Sigmoid colon (tissue), 7 donors: Measurements from ENCODE around the gene MYH7. TPM values are rescaled to one million over a fixed set of nuclear protein-coding genes. Genes with fewer than 3 reads are reported as not detected.

ENCODE experiments used
- DNase-seq: peaks from one replicate; pipeline ENCODE4 v3.0.0-alpha.2; 2019
- H3K27ac ChIP-seq, 4 donors: fragments of 200-600 bp; sonication (generic); one replicate each; pipeline ENCODE4 v1.5.1; 2016 to 2019; ENCODE audit warnings: mild to moderate bottlenecking in 1 of 4
- H3K27me3 ChIP-seq, 3 donors: fragments of 200-600 bp; sonication (generic); one replicate each; pipeline ENCODE4 v1.5.1; 2019; ENCODE audit warnings: mild to moderate bottlenecking in 1 of 3
- H3K36me3 ChIP-seq, 4 donors: fragments of 200-600 bp; sonication (generic); one replicate each; pipeline ENCODE4 v1.5.1; 2016 to 2019
- H3K4me1 ChIP-seq, 4 donors: fragments of 200-600 bp; sonication (generic); one replicate each; pipeline ENCODE4 v1.5.1; 2017 to 2019
- H3K4me3 ChIP-seq, 4 donors: fragments of 200-600 bp; sonication (generic); one replicate each; pipeline ENCODE4 v1.5.1; 2017 to 2019; ENCODE audit warnings: mild to moderate bottlenecking in 2 of 4, moderate library complexity in 1 of 4
- H3K9me3 ChIP-seq, 4 donors: fragments of 200-600 bp in 3 of 4; sonication (generic) in 3 of 4; one replicate each; pipeline versions ENCODE4 v1.5.1 to v1.6.1; 2013 to 2019
- EP300 ChIP-seq, 4 donors: sonication (generic); formaldehyde crosslinking; IDR thresholded peaks; one replicate each; pipeline ENCODE4 v1.6.1; 2017; ENCODE audit warnings: antibody characterized with exemption in 4 of 4
- POLR2A ChIP-seq, 2 donors: fragments of 450-650 bp; IDR thresholded peaks; one replicate each; pipeline ENCODE4 v1.6.1; 2016; ENCODE audit warnings: antibody characterized with exemption in 2 of 2, mild to moderate bottlenecking in 2 of 2, moderate library complexity in 2 of 2
- POLR2AphosphoS5 ChIP-seq, 4 donors: sonication (generic); formaldehyde crosslinking; IDR thresholded peaks; one replicate each; pipeline ENCODE4 v1.6.1; 2017; ENCODE audit warnings: antibody characterized with exemption in 4 of 4
- WGBS, 2 donors: extraction: QIAGEN DNeasy Blood & Tissue Kit; methylation state at CpG; one replicate each; pipeline ENCODE4 v1.1.7; 2013; 5-methylcytosine and 5-hydroxymethylcytosine counted together
- intact Hi-C: fragments of 100-400 bp; cut with DNase I; formaldehyde crosslinking; loops from one replicate; pipeline ENCODE4 v1.15.1; 2023
- polyA plus RNA-seq, 3 donors: library from polyadenylated mRNA; stranded (reverse); fragments of 200-250 nt; gene quantifications; one replicate each; pipeline ENCODE4 v1.2.3, GENCODE V29; 2013
- total RNA-seq, 4 donors: library from RNA; depleted of rRNA; stranded (reverse); fragments of >200 nt; gene quantifications; one replicate each; pipeline ENCODE4 v1.1.0, GENCODE V29; 2016
- TF ChIP-seq, protein P1 (sequence below), 4 experiments: fragments of 450-650 bp in 3 of 4; fragments of 200-600 bp in 1 of 4; IDR thresholded peaks; one replicate each; pipeline ENCODE4 v1.5.1; 2016 to 2019; ENCODE audit warnings: antibody characterized with exemption in 4 of 4, mild to moderate bottlenecking in 3 of 4, moderate library complexity in 2 of 4
- donor health status: healthy with polysubstance abuse.
- donor health status: Bipolar disorder and iron deficiency.
- donor health status: healthy.

MYH7 gene
- total RNA-seq, result under 1 TPM in 2 of 4 donors, not detected in 2; under 0.01 to 0.14 TPM
- 10 to 100 TPM in 1 of 3 donors, 1 to 10 TPM in 1, under 1 TPM in 1; 0.28 to 11.6 (median 3.6) TPM for polyA plus RNA-seq

DNA sequence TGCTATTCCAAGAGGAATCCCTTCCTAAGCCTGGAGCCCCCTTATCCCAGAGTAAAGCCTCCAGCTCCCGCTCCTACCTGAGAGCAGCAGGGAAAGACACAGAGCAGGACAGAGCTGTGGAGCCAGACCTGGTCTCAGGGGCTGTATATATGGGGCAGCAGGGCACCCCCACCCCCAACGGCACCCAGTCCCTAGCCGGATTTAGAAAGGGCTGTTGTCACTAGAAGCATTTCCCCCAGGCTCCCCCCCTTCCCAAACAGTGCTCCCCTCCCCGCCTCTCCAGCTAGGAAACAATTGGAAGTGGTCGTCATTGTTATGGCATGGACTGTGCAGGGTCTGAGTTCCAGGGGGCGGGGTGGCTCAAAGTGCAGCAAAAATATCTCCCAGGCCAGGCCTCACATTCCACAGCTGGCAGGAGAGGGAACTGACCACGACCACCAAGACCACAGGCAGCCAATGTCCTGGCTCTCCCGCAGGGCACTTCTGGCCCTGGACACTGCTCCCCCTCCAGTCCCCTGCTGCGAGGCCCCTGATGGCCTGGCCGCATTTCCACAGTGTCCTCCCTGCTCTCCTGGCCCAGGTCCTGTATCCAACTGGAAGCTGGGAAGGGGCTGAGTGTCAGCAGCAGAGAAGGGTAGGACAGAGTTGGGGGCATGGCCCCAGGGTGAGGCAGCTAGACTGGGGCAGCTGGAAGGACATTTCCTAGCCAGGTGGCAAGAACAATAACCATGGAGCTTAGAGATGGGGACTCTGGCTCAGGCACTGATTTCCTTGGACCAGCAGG lies at the start of gene MYH7:
Gene MYH7, minus strand, starts transcription at position 118 of the 784 bp plus-strand sequence. CDS start 1,928 bp downstream, outside the sequence.
- 70 to 71% methylated on average over 10 of the region's 10 CpGs for WGBS, 2 donors
- no peak for TF ChIP-seq POLR2AphosphoS5 (IDR thresholded peaks at IDR 0.05)
- TF ChIP-seq POLR2A (IDR thresholded peaks at IDR 0.05), result no peak
- TF ChIP-seq EP300 (IDR thresholded peaks at IDR 0.05), result no peak
- TF ChIP-seq, protein P1, sequence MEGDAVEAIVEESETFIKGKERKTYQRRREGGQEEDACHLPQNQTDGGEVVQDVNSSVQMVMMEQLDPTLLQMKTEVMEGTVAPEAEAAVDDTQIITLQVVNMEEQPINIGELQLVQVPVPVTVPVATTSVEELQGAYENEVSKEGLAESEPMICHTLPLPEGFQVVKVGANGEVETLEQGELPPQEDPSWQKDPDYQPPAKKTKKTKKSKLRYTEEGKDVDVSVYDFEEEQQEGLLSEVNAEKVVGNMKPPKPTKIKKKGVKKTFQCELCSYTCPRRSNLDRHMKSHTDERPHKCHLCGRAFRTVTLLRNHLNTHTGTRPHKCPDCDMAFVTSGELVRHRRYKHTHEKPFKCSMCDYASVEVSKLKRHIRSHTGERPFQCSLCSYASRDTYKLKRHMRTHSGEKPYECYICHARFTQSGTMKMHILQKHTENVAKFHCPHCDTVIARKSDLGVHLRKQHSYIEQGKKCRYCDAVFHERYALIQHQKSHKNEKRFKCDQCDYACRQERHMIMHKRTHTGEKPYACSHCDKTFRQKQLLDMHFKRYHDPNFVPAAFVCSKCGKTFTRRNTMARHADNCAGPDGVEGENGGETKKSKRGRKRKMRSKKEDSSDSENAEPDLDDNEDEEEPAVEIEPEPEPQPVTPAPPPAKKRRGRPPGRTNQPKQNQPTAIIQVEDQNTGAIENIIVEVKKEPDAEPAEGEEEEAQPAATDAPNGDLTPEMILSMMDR (IDR thresholded peaks at IDR 0.05), result no peak
- intact Hi-C loops, result no loop called here
- Histone ChIP-seq H3K27me3 (no peaks in the 10 kb centered on the region), H3K9me3 (no peaks in the 10 kb centered on the region), H3K36me3 (no peaks in the 10 kb centered on the region), H3K4me1 (peaks cover 0 to 12% (median 8%) of the 10 kb centered on the region in 4 donors), H3K4me3 (no peak within 1 kb of the TSS), H3K27ac (no peak within 1 kb of the TSS)
- DNase-seq, result peak; percentile 46

DNA sequence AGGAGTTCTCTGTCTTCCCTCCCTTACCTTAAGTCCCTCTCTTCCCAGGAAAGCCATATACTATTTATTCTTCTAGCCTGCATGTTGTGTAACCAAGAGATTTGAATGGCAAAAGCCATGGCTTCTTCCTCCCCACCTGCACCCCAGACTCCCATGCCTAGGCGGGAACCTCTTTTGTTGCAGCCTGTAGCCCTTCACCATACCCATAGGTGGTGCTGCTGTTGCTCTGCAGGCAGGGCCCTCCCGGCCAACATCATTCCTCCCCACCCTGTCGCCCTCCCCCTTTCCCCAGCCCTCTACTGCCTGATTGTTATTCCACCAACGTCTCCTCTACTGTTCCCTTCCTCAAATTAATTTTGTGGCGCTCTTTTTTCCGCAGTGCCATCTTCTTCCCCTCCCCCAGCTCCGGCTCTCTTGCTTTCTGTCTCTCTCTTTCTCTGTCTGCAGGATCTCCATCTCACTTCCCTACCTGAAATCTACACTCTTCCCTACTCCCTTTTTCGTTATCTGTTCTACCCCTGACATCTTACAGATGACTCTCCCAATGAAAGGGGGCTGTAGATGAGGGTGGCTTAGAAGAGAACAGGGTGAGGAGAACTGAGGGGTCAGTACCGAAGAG lies 47.9 kb upstream of the MYH7 start:
- Histone ChIP-seq H3K36me3 (peaks cover 0 to 17% (median 0%) of the 10 kb centered on the region in 4 donors), H3K27ac (no peak overlapping the region), H3K4me1 (no peaks in the 10 kb centered on the region), H3K9me3 (no peaks in the 10 kb centered on the region), H3K4me3 (no peak overlapping the region), H3K27me3 (no peaks in the 10 kb centered on the region)
- DNase-seq, result no peak
- 65 to 72% methylated on average over 9 of the region's 9 CpGs for WGBS, 2 donors
- no peak for TF ChIP-seq POLR2A (IDR thresholded peaks at IDR 0.05)
- TF ChIP-seq EP300 (IDR thresholded peaks at IDR 0.05), result no peak
- TF ChIP-seq, protein P1 (IDR thresholded peaks at IDR 0.05), result no peak
- TF ChIP-seq POLR2AphosphoS5 (IDR thresholded peaks at IDR 0.05), result no peak
- intact Hi-C loops, result no loop called here

DNA sequence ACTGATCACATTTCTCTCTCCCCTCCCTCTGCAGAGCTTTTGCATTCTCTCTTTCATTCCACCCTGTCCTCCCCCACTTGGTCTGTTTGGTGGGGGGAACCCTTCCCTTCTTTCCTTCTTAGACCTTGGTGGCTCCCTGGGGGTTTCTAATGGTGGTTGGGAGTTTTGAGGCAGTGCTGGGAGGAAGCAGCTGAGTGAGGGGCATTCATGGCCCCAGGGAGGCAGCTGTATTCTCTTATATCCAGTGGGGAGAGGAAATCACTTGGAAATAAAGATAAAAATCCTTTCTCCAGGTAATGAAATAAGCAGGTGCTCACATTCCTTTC lies 47.3 kb upstream of the MYH7 start:
- Histone ChIP-seq H3K27me3 (no peaks in the 10 kb centered on the region), H3K4me1 (no peaks in the 10 kb centered on the region), H3K36me3 (peaks cover under 1 to 19% (median 2%) of the 10 kb centered on the region in 4 donors), H3K4me3 (no peak overlapping the region), H3K9me3 (no peaks in the 10 kb centered on the region), H3K27ac (no peak overlapping the region)
- TF ChIP-seq POLR2A (IDR thresholded peaks at IDR 0.05) (no peak), POLR2AphosphoS5 (IDR thresholded peaks at IDR 0.05) (no peak), EP300 (IDR thresholded peaks at IDR 0.05) (no peak)
- TF ChIP-seq, protein P1 (IDR thresholded peaks at IDR 0.05), result no peak
- intact Hi-C loops, result no loop called here
- DNase-seq, result no peak

DNA sequence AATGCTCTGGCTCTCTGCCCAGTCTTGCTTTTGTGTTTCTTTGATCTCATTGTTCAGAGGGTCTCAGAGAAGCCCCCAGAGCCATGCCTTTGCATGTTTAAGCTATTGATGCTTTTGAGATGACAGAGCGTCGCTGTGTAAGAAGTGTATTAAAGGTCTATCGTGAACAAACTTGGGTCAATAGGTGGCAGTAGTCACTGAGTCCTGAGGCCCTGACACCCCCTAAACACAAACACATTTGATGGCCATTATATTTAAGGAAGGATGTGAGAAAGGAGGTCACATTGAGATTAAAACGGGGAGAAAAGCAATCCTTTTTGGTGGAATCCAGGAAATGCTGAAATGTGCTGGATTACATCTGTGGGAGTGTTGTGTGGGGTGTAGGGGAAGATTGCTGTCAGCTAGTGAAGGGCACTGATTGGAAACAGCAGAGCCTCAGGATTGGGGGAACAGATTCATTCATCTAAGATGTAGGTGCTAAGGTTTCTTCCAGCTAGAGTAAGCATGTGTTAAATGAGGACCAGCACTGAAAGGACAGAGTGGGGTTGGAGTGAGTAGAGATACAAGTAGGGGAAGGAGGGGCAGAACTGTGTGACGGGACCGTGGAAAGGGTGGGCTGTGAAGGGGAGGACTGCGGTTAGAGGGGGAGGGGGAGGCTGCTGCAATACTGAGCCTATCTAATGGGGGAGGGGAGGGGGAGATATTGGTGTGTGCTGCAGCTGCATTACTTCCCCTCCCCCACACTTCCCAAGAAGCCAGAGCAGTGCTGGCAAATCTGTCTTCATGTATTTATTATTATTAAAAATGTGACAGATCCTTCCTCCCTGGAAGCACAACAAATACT lies 46.7 kb upstream of the MYH7 start:
- intact Hi-C loops, result no loop called here
- H3K4me1 ChIP-seq, result no peaks in the 10 kb centered on the region
- H3K27ac ChIP-seq, result no peak overlapping the region
- H3K36me3 ChIP-seq, result peaks cover 6 to 24% (median 8%) of the 10 kb centered on the region in 4 donors
- no peaks in the 10 kb centered on the region for H3K9me3 ChIP-seq
- WGBS, 2 donors, result 75 to 90% methylated on average over 7 of the region's 7 CpGs
- DNase-seq, result no peak
- no peak overlapping the region for H3K4me3 ChIP-seq
- no peak for TF ChIP-seq POLR2A (IDR thresholded peaks at IDR 0.05)
- no peak for TF ChIP-seq EP300 (IDR thresholded peaks at IDR 0.05)
- TF ChIP-seq, protein P1 (IDR thresholded peaks at IDR 0.05), result no peak
- no peak for TF ChIP-seq POLR2AphosphoS5 (IDR thresholded peaks at IDR 0.05)
- H3K27me3 ChIP-seq, result no peaks in the 10 kb centered on the region
